H1 (cell line): ENCODE results near the gene KHDRBS2. TPM values are rescaled to one million over a fixed set of nuclear protein-coding genes. Genes with fewer than 3 reads are reported as not detected.

Source experiments
- CHD7 ChIP-seq: fragments of 300-600 bp; sonication (generic); IDR thresholded peaks from 2 replicates; pipeline ENCODE4 v1.7.1; 2012; ENCODE audit warnings: low read length, moderate library complexity, mild to moderate bottlenecking, inconsistent platforms; ENCODE audit not compliant: insufficient replicate concordance
- E2F6 ChIP-seq: IDR thresholded peaks from 2 replicates; pipeline ENCODE4 v1.6.1; 2012; ENCODE audit warnings: inconsistent platforms
- GTF2F1 ChIP-seq: IDR thresholded peaks from 2 replicates; pipeline ENCODE4 v1.6.1; 2012; ENCODE audit warnings: low read depth, low read length, improper control_type of control experiment, borderline replicate concordance
- KDM1A ChIP-seq: fragments of 200-600, 300-600 bp; sonication (generic); IDR thresholded peaks from 2 replicates; pipeline ENCODE4 v1.7.1; 2016; ENCODE audit warnings: mild to moderate bottlenecking, low read length, borderline replicate concordance
- KDM5A ChIP-seq: fragments of 200-600 bp; IDR thresholded peaks from 2 replicates; pipeline ENCODE4 v1.7.1; 2012; ENCODE audit warnings: mild to moderate bottlenecking, low read length, inconsistent platforms, mixed read lengths
- PHF8 ChIP-seq: fragments of 200-600 bp; sonication (generic); conservative IDR thresholded peaks from 2 replicates; pipeline ENCODE4 v1.7.1; 2012; ENCODE audit warnings: low read depth, mild to moderate bottlenecking, inconsistent platforms, low read length, moderate library complexity
- RBBP5 ChIP-seq: IDR thresholded peaks from 2 replicates; pipeline ENCODE4 v1.7.1; 2012; ENCODE audit warnings: low read depth, mild to moderate bottlenecking, inconsistent platforms, low read length, moderate library complexity, borderline replicate concordance
- SIX5 ChIP-seq: IDR thresholded peaks from 2 replicates; pipeline ENCODE4 v1.6.1; 2011; ENCODE audit warnings: mild to moderate bottlenecking, low read depth, low read length
- SRF ChIP-seq: IDR thresholded peaks from 2 replicates; pipeline ENCODE4 v1.6.1; 2011; ENCODE audit warnings: mild to moderate bottlenecking, low read depth, low read length, moderate library complexity
- polyA plus RNA-seq, 7 experiments: library from polyadenylated mRNA; depleted of rRNA in 3 of 7; stranded (reverse) in 5 of 7; unstranded in 2 of 7; fragments of >200 nt in 5 of 7; fragments of 200-250 nt in 2 of 7; gene quantifications; 1 replicate in 5 of 7; 2 replicates in 1 of 7; 4 replicates in 1 of 7; pipeline versions ENCODE4 v1.2.1 to v1.2.3, GENCODE V29; 2011 to 2013; ENCODE audit warnings: missing spikeins in 2 of 7, mixed read lengths in 2 of 7
- total RNA-seq: library from RNA; stranded (reverse); fragmentation: NEBNext Ultra II Directional; extraction: Animal tissue kit (Norgen Biotek cat#: 25700); gene quantifications from 2 replicates; pipeline ENCODE4 v1.2.1, GENCODE V29; 2021

Gene KHDRBS2
- total and polyA plus RNA-seq, 2 of the 8 experiments (the other 6 are each of a cell fraction or from before 2014, with no cell fraction given): 5.2 to 7.7 TPM

- TF ChIP-seq CHD7 (no peak), E2F6 (peak; percentile 95), KDM1A (no peak), RBBP5 (peak; percentile 88), PHF8 (peak; percentile 74), SRF (no peak), KDM5A (no peak), GTF2F1 (no peak), SIX5 (no peak)
These were observed at the start of gene KHDRBS2 (continued) for GRCh38 chr6:62285612-62286469.
